Mesothelial cell of epicardium (in vitro differentiated cells): ENCODE data around the gene NDNF. TPM values are rescaled to one million over a fixed set of nuclear protein-coding genes. Genes with fewer than 3 reads are reported as not detected.

Source experiments
- DNase-seq, 2 experiments: peaks; one replicate each; pipeline ENCODE4 v3.0.0; 2021; ENCODE audit warnings: low spot score in 2 of 2; ENCODE audit not compliant: unreplicated experiment in 2 of 2
- H3K27ac Mint-ChIP-seq: 2 replicates; pipeline ENCODE4 v1.8.0; 2021; ENCODE audit warnings: mixed read lengths
- H3K27me3 Mint-ChIP-seq: 2 replicates; pipeline ENCODE4 v1.8.0; 2021; ENCODE audit warnings: low read depth, mixed read lengths
- H3K36me3 Mint-ChIP-seq: 2 replicates; pipeline ENCODE4 v1.8.0; 2021; ENCODE audit warnings: mixed read lengths
- H3K4me1 Mint-ChIP-seq: 2 replicates; pipeline ENCODE4 v1.8.0; 2021; ENCODE audit warnings: mixed read lengths
- H3K4me3 Mint-ChIP-seq: 2 replicates; pipeline ENCODE4 v1.8.0; 2021; ENCODE audit warnings: mild to moderate bottlenecking, moderate library complexity, mixed read lengths
- H3K9me3 Mint-ChIP-seq: 2 replicates; pipeline ENCODE4 v1.8.0; 2021; ENCODE audit warnings: mixed read lengths
- CTCF ChIP-seq: fragments of 200-600 bp; sonication (generic); IDR thresholded peaks from one replicate; pipeline ENCODE4 v1.5.0; 2021; ENCODE audit warnings: antibody characterized with exemption; ENCODE audit not compliant: unreplicated experiment
- total RNA-seq: library from RNA; stranded (reverse); gene quantifications from 3 replicates; pipeline ENCODE4 v1.2.1, GENCODE V29; 2021

The NDNF gene
- total RNA-seq, result 8.6 to 10.1 TPM (median 9.9 TPM) in 3 replicates

DNA sequence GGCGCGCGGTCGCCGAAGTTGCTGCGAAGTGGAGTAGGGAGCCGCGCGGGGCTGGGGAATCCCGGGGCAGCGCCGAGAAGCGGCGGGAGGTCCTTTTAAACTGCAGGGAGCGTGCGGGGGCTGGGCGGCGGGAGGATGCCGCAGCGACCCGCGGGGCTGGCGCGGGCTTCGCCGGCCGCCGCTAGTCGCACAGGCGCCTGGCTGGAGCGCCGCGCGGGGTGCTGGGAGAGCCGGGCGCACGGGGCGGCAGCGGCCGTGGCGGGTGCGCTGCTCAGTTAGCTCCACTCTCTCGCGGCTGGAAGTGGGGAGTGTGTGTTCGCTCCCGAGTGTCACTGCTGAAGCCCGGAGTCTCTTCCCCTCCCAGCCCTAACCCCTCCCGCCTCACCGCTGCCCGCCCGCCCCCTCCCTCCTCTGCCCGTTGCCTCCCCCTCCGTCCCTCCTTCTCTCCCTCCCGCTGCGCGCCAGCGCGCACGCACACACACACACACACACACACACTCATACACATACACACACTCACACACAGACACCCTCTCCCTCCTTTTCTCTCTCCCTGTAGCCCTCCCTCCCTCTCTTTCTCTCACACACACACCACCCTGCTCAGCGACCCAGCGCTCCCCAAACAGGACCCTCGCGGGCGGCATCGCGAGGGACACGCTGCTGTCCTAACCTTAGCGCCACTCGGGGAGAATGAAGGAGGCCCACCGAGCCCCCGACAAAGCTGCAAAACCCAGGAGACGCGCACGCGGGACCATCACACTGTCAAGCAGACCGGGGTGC is at the start of gene NDNF:
NDNF (minus strand) TSS at position 312 of the 780 bp plus-strand sequence. CDS start 26,698 bp downstream, outside the sequence.
- H3K36me3 Mint-ChIP-seq, result no peaks in the 10 kb centered on the region
- TF ChIP-seq CTCF, result no peak
- H3K9me3 Mint-ChIP-seq, result no peaks in the 10 kb centered on the region
- H3K4me1 Mint-ChIP-seq, result peaks cover 34% of the 10 kb centered on the region
- H3K27ac Mint-ChIP-seq, result peak within 1 kb of the TSS; percentile 83
- H3K4me3 Mint-ChIP-seq, result peak within 1 kb of the TSS; percentile 92
- peak; percentile 39 to 67 for DNase-seq
- H3K27me3 Mint-ChIP-seq, result peaks cover 40% of the 10 kb centered on the region

DNA sequence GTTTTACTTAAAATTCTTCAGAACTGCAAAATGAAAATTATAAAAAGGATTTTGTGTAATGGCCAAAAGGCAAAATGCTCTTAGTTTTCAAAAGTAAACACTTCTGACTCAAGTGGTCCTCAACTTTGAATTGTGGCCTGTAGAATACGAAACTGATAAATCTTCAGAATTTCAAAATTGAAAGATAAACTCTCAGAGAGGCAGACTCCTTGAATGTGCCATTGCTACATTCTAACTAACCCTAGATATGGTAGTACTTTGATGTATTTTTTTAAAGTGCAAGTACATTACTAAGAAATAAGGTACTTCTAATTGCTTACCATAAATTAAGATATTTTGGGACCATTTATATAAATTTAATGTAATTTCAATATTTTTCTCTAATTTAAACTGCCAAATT is 47.4 kb upstream of the NDNF start:
- DNase-seq, result no peak
- no peak for TF ChIP-seq CTCF
- H3K4me3 Mint-ChIP-seq, result no peak overlapping the region

DNA sequence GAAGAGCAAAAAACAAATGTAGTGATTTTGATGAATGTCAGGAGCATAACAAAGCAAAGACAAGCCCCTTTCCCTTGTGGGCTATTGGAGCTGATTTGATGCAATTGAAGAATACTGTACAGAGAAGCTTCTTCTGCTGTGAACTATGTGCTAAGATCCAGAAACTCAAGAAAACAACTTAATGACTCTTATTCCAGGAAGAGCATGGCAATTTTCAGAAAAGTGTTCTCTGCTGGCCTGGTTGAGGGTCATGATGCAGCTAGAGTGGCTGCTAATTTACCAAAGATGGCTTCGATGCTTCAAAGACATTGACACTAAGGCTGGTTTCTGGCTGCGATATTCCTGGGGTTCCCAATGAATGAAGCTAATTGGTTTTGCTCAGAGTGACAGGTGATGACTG is 46.0 kb upstream of the NDNF start:
- H3K27ac Mint-ChIP-seq, result no peak overlapping the region

More for the DNA sequence above, 47.4 kb upstream of the NDNF start:
- Mint-ChIP-seq H3K9me3 (no peaks in the 10 kb centered on the region), H3K27me3 (no peaks in the 10 kb centered on the region), H3K36me3 (no peaks in the 10 kb centered on the region), H3K4me1 (no peaks in the 10 kb centered on the region), H3K27ac (no peak overlapping the region)

DNA sequence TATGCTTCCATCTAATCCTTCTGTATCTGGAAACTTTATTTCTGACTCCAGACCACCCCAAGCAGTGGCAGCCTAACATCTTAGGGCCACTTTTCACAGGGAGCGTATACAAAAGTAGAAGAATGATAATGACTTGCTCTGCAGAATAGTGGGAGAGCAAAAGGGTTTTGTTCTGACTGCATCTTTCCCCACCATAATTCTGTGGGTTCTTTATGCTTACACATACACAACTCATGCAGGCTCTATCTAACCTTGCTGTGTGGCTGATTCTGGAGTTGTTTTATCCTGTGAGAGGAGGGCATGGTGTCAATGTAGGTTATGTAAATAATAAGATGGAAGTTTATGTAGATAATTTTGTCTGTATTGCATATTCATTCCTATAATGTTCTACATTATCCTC is 42.4 kb upstream of the NDNF start:
- H3K36me3 Mint-ChIP-seq, result no peaks in the 10 kb centered on the region
- H3K9me3 Mint-ChIP-seq, result peaks cover 8% of the 10 kb centered on the region
- DNase-seq, result no peak
- no peak for TF ChIP-seq CTCF
- H3K4me3 Mint-ChIP-seq, result no peak overlapping the region
- no peaks in the 10 kb centered on the region for H3K4me1 Mint-ChIP-seq
- H3K27ac Mint-ChIP-seq, result no peak overlapping the region
- H3K27me3 Mint-ChIP-seq, result no peaks in the 10 kb centered on the region

More for the DNA sequence above, 46.0 kb upstream of the NDNF start:
- TF ChIP-seq CTCF, result no peak
- Mint-ChIP-seq H3K4me1 (no peaks in the 10 kb centered on the region), H3K36me3 (no peaks in the 10 kb centered on the region), H3K27me3 (no peaks in the 10 kb centered on the region), H3K4me3 (no peak overlapping the region), H3K9me3 (no peaks in the 10 kb centered on the region)
- no peak for DNase-seq

DNA sequence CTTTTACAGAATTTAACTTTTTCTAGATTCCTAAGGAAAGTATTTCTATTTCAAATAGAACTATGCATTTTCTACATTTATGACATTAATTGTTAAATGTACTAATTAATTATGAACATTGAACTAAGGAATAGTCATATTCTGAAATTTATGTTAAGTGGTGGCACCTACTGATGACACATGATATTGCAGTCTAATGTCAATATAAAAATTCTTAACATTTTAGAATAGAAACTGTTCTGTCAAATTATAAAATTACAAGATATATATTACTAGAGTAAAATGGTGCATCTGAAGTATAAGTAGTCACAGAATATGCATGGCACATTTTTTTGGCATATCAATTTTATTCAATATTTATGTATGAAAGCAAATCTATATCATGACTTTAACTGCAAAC is 40.2 kb upstream of the NDNF start:
- DNase-seq, result no peak
- Mint-ChIP-seq H3K9me3 (peaks cover 8% of the 10 kb centered on the region), H3K4me1 (no peaks in the 10 kb centered on the region), H3K36me3 (no peaks in the 10 kb centered on the region), H3K27ac (no peak overlapping the region), H3K27me3 (no peaks in the 10 kb centered on the region), H3K4me3 (no peak overlapping the region)
- TF ChIP-seq CTCF, result peak; percentile 72
